Peyer's patch (tissue), 4 donors: ENCODE results near the gene GNAO1. TPM values are rescaled to one million over a fixed set of nuclear protein-coding genes. Genes with fewer than 3 reads are reported as not detected.
A peak's percentile ranks its signal among the peaks of the same experiment; 100 is the strongest.

Experiments used
- DNase-seq, 3 donors: peaks; one replicate each; pipeline ENCODE4 v3.0.0-alpha.2; 2017 to 2019
- H3K27ac ChIP-seq, 4 donors: fragments of 200-600 bp; sonication (generic); one replicate each; pipeline ENCODE4 v1.5.1; 2016 to 2019
- H3K27me3 ChIP-seq, 2 donors: fragments of 200-600 bp; sonication (generic); one replicate each; pipeline ENCODE4 v1.5.1; 2019
- H3K36me3 ChIP-seq, 3 donors: fragments of 200-600 bp; sonication (generic); one replicate each; pipeline ENCODE4 v1.5.1; 2016 to 2019
- H3K4me1 ChIP-seq, 4 donors: fragments of 200-600 bp; sonication (generic); one replicate each; pipeline ENCODE4 v1.5.1; 2016 to 2019
- H3K4me3 ChIP-seq, 4 donors: fragments of 200-600 bp; sonication (generic); 1 replicate in 3 of 4; 2 replicates in 1 of 4; pipeline ENCODE4 v1.5.1; 2016 to 2019; ENCODE audit warnings: mild to moderate bottlenecking in 1 of 4
- H3K9me3 ChIP-seq, 4 donors: fragments of 200-600 bp; sonication (generic); one replicate each; pipeline ENCODE4 v1.5.1; 2016 to 2019; ENCODE audit warnings: mild to moderate bottlenecking in 1 of 4
- POLR2A ChIP-seq, 2 donors: fragments of 450-650 bp; IDR thresholded peaks; one replicate each; pipeline ENCODE4 v1.5.1; 2017; ENCODE audit warnings: antibody characterized with exemption in 2 of 2, mild to moderate bottlenecking in 2 of 2, moderate library complexity in 2 of 2
- total RNA-seq, 4 donors: library from RNA; depleted of rRNA; stranded (reverse); fragments of >200 nt; gene quantifications; one replicate each; pipeline ENCODE4 v1.1.0, GENCODE V29; 2016
- TF ChIP-seq, protein P1 (sequence below), 6 experiments: fragments of 450-650 bp in 4 of 6; fragments of 200-600 bp in 2 of 6; sonication (generic) in 1 of 6; IDR thresholded peaks; one replicate each; pipeline ENCODE4 v1.5.1; 2017 to 2019; ENCODE audit warnings: antibody characterized with exemption in 6 of 6, mild to moderate bottlenecking in 3 of 6, moderate library complexity in 1 of 6

Gene GNAO1
- total RNA-seq, 4 donors from 2014 or later: 6.3 to 39.6 (median 7.3) TPM

DNA sequence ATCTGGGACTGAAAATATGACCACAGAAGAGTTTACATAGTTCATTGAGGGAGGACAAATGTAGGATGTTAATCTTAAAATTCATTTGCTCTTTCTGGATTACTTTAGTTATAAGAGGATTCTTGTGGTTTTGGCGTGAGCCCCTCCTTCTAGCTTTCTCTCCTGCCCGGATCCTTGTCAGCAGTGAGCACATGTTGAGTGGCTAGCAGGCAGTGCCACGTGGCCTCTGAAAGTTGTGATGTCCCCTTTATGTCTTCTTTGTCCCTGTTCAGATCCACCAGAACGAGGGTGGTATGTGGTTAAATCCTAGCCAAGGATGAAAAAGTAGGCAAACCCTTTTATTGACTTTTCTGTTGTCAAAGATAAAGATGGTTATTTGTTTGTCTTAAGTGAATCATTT, 83.8 kb downstream of the GNAO1 start:
- Histone ChIP-seq H3K27ac (no peak overlapping the region), H3K27me3 (no peaks in the 10 kb centered on the region), H3K4me1 (no peaks in the 10 kb centered on the region), H3K4me3 (no peak overlapping the region), H3K9me3 (no peaks in the 10 kb centered on the region), H3K36me3 (no peaks in the 10 kb centered on the region)
- no peak for DNase-seq
- no peak for TF ChIP-seq POLR2A (IDR thresholded peaks at IDR 0.05)
- TF ChIP-seq, protein P1, sequence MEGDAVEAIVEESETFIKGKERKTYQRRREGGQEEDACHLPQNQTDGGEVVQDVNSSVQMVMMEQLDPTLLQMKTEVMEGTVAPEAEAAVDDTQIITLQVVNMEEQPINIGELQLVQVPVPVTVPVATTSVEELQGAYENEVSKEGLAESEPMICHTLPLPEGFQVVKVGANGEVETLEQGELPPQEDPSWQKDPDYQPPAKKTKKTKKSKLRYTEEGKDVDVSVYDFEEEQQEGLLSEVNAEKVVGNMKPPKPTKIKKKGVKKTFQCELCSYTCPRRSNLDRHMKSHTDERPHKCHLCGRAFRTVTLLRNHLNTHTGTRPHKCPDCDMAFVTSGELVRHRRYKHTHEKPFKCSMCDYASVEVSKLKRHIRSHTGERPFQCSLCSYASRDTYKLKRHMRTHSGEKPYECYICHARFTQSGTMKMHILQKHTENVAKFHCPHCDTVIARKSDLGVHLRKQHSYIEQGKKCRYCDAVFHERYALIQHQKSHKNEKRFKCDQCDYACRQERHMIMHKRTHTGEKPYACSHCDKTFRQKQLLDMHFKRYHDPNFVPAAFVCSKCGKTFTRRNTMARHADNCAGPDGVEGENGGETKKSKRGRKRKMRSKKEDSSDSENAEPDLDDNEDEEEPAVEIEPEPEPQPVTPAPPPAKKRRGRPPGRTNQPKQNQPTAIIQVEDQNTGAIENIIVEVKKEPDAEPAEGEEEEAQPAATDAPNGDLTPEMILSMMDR (IDR thresholded peaks at IDR 0.05): no peak

DNA sequence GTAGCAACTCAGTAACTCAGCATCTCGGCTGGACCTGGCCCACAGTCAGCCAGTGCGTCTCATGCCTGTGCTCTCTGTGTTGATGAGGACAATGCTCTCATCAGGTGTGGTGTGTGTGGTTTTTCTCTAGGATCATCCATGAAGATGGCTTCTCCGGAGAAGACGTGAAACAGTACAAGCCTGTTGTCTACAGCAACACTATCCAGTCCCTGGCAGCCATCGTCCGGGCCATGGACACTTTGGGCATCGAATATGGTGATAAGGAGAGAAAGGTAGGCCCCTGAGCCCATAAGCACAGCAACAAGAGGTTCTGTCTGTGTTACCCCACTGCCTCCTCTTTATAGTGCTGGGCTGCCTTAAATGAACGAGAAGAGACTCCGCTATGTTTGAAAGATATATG, 84.5 kb downstream of the GNAO1 start:
- no peaks in the 10 kb centered on the region for H3K4me1 ChIP-seq
- H3K27me3 ChIP-seq: no peaks in the 10 kb centered on the region
- H3K4me3 ChIP-seq: no peak overlapping the region
- H3K27ac ChIP-seq: no peak overlapping the region
- H3K9me3 ChIP-seq: no peaks in the 10 kb centered on the region
- no peaks in the 10 kb centered on the region for H3K36me3 ChIP-seq
- TF ChIP-seq POLR2A (IDR thresholded peaks at IDR 0.05): no peak
- TF ChIP-seq, protein P1 (IDR thresholded peaks at IDR 0.05): no peak
- DNase-seq: no peak

DNA sequence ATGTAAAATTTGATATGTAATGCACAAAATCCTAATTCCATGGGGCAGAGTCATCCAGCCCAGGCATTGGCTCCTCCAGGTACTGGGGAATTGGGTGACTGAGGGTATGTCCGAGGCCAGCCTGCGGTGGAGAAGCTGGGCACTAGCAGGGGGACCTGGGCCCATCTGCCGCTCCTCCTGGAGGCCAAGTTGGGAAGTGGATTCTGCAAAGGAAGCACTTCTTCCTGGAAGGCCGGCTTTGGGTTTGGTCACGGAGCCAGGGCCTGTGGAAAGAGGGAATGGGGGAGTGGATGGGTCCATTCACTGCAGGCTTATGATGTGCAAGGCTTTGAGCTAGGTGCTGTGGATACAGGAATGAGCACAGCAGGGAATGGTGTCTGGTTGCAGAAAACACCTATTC, 85.8 kb downstream of the GNAO1 start:
- TF ChIP-seq POLR2A (IDR thresholded peaks at IDR 0.05): no peak
- TF ChIP-seq, protein P1 (IDR thresholded peaks at IDR 0.05): no peak
- no peaks in the 10 kb centered on the region for H3K4me1 ChIP-seq

DNA sequence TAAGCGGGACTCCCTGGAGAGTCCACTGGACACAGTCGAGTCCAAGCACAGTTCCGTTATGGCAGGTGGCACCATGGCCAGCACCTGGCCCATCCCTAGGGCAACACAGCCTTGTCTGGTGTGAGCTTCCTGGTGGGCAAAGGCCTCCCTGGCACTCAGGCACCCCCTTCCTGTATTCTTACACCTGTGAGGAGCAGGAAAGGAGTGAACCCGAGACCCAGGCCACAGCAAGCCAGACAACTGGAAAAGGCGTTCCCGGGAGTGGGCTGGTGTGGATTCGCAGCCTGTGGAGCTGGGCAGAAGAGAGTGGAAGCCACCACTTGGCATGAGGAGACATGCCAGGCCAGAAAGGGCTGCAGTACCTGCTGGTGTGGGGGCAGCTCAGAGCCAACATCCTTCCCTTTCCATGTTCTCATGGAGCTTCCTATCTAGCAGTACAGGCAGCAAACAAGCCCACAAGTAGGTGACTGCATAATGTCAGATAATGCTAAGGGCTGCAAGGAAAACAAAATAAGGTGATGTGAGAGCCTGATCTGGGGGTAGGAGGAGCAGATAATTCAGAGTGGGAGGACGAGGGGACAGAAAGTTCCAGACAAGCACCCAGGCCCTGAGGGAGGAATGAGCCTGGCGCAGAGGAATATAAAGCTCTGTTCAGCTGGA, 87.0 kb downstream of the GNAO1 start:
- no peak for TF ChIP-seq POLR2A (IDR thresholded peaks at IDR 0.05)
- TF ChIP-seq, protein P1 (IDR thresholded peaks at IDR 0.05): no peak
- Histone ChIP-seq H3K36me3 (no peaks in the 10 kb centered on the region), H3K27me3 (no peaks in the 10 kb centered on the region), H3K9me3 (no peaks in the 10 kb centered on the region), H3K4me1 (no peaks in the 10 kb centered on the region), H3K27ac (peak overlapping the region in 3 of 4 donors; percentile 21 to 77 (median 43)), H3K4me3 (peak overlapping the region in 2 of 4 donors; percentile 25 to 31)
- DNase-seq: peak in 1 of 3 donors; percentile 34

More for the DNA sequence above, 85.8 kb downstream of the GNAO1 start:
- H3K36me3 ChIP-seq: no peaks in the 10 kb centered on the region
- no peaks in the 10 kb centered on the region for H3K27me3 ChIP-seq
- DNase-seq: no peak
- H3K27ac ChIP-seq: no peak overlapping the region
- H3K9me3 ChIP-seq: no peaks in the 10 kb centered on the region
- H3K4me3 ChIP-seq: no peak overlapping the region

DNA sequence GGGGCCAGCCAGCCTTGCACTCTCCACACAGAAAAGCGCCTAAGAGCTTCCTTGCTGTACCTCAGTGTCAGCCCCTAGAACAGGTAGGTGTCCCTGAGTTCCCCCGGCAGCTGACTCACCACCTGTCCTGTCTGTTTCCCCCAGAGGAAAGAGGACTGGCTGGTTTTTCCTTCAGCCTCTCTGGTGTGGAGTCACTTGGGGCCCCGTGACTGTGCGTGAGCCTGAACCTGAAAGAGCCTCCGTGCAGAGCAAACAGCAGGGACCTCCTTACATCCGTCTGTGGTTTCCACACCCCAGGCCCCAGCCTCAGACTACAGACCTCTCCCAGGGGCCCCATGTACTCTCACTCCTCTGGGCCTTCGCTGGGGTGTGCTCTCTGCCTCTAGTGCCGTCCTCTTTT, 87.8 kb downstream of the GNAO1 start:
- TF ChIP-seq POLR2A (IDR thresholded peaks at IDR 0.05): no peak
- TF ChIP-seq, protein P1 (IDR thresholded peaks at IDR 0.05): no peak
- peak overlapping the region in 3 of 4 donors; percentile 3 to 77 (median 43) for H3K27ac ChIP-seq
- peak overlapping the region in 2 of 4 donors; percentile 25 to 31 for H3K4me3 ChIP-seq
- H3K27me3 ChIP-seq: no peaks in the 10 kb centered on the region
- H3K4me1 ChIP-seq: no peaks in the 10 kb centered on the region
- peak; percentile 50 to 85 (median 61) for DNase-seq
- no peaks in the 10 kb centered on the region for H3K9me3 ChIP-seq
- H3K36me3 ChIP-seq: no peaks in the 10 kb centered on the region
